H9 (cell line): ENCODE measurements around the gene TRIO. TPM values are rescaled to one million over a fixed set of nuclear protein-coding genes. Genes with fewer than 3 reads are reported as not detected.

Source experiments
- DNase-seq: peaks from one replicate; pipeline ENCODE4 v3.0.0-alpha.2; 2017
- H2AFZ ChIP-seq: one replicate; pipeline ENCODE4 v1.6.1; 2013; ENCODE audit warnings: mild to moderate bottlenecking, low read length, control low read depth, moderate library complexity
- H2AK5ac ChIP-seq: 2 replicates; pipeline ENCODE4 v1.6.1; 2013; ENCODE audit warnings: low read length, control low read depth, mixed read lengths; ENCODE audit not compliant: insufficient read length
- H2BK120ac ChIP-seq: one replicate; pipeline ENCODE4 v1.6.1; 2013; ENCODE audit warnings: low read depth, mild to moderate bottlenecking, low read length, control low read depth, inconsistent platforms; ENCODE audit not compliant: poor library complexity, severe bottlenecking
- H2BK12ac ChIP-seq: 2 replicates; pipeline ENCODE4 v1.6.1; 2013; ENCODE audit warnings: low read length, control low read depth, mixed read lengths, low read depth; ENCODE audit not compliant: insufficient read length
- H2BK15ac ChIP-seq: 2 replicates; pipeline ENCODE4 v1.6.1; 2013; ENCODE audit warnings: low read depth, low read length, control low read depth
- H2BK20ac ChIP-seq: one replicate; pipeline ENCODE4 v1.6.1; 2013; ENCODE audit warnings: low read depth, mild to moderate bottlenecking, low read length, control low read depth, inconsistent platforms; ENCODE audit not compliant: poor library complexity, severe bottlenecking
- H2BK5ac ChIP-seq: 2 replicates; pipeline ENCODE4 v1.6.1; 2013; ENCODE audit warnings: low read length, control low read depth, mixed read lengths; ENCODE audit not compliant: insufficient read length
- H3K14ac ChIP-seq: 2 replicates; pipeline ENCODE4 v1.6.1; 2013; ENCODE audit warnings: low read length, control low read depth; ENCODE audit not compliant: insufficient read depth
- H3K18ac ChIP-seq: 2 replicates; pipeline ENCODE4 v1.6.1; 2013; ENCODE audit warnings: low read depth, mild to moderate bottlenecking, mixed read lengths, low read length, control low read depth; ENCODE audit not compliant: insufficient read length
- H3K23ac ChIP-seq: 2 replicates; pipeline ENCODE4 v1.6.1; 2013; ENCODE audit warnings: low read length, control low read depth, mixed read lengths, low read depth; ENCODE audit not compliant: insufficient read length
- H3K23me2 ChIP-seq: 2 replicates; pipeline ENCODE4 v1.6.1; 2013; ENCODE audit warnings: low read depth, mild to moderate bottlenecking, mixed read lengths, low read length, control low read depth; ENCODE audit not compliant: insufficient read length, poor library complexity, severe bottlenecking
- H3K27ac ChIP-seq: 2 replicates; pipeline ENCODE4 v1.5.1; 2013; ENCODE audit warnings: low read length, control low read depth, mixed read lengths, low read depth; ENCODE audit not compliant: insufficient read length
- H3K27me3 ChIP-seq: 2 replicates; pipeline ENCODE4 v1.6.1; 2013; ENCODE audit warnings: low read length, control low read depth, inconsistent platforms; ENCODE audit not compliant: insufficient read depth
- H3K4ac ChIP-seq: 2 replicates; pipeline ENCODE4 v1.6.1; 2013; ENCODE audit warnings: low read depth, mild to moderate bottlenecking, control low read depth, inconsistent platforms, low read length, moderate library complexity
- H3K4me1 ChIP-seq: 2 replicates; pipeline ENCODE4 v1.6.1; 2013; ENCODE audit warnings: low read length, control low read depth, inconsistent platforms; ENCODE audit not compliant: insufficient read depth
- H3K4me2 ChIP-seq: 2 replicates; pipeline ENCODE4 v1.6.1; 2013; ENCODE audit warnings: low read length, control low read depth, mixed read lengths; ENCODE audit not compliant: insufficient read length, insufficient read depth
- H3K56ac ChIP-seq: 2 replicates; pipeline ENCODE4 v1.6.1; 2013; ENCODE audit warnings: low read depth, mild to moderate bottlenecking, mixed read lengths, low read length, control low read depth; ENCODE audit not compliant: insufficient read length
- H3K79me1 ChIP-seq: 2 replicates; pipeline ENCODE4 v1.6.1; 2013; ENCODE audit warnings: low read depth, mild to moderate bottlenecking, moderate library complexity, low read length, control low read depth, inconsistent platforms; ENCODE audit not compliant: insufficient read depth, poor library complexity, severe bottlenecking
- H3K79me2 ChIP-seq: 2 replicates; pipeline ENCODE4 v1.6.1; 2013; ENCODE audit warnings: low read length, control low read depth, inconsistent platforms; ENCODE audit not compliant: insufficient read depth
- H3K9ac ChIP-seq: 2 replicates; pipeline ENCODE4 v1.6.1; 2013; ENCODE audit warnings: low read length, control low read depth, mixed read lengths; ENCODE audit not compliant: insufficient read length; ENCODE audit errors: extremely low read depth
- H3K9me3 ChIP-seq: one replicate; pipeline ENCODE4 v1.6.1; 2013; ENCODE audit warnings: low read depth, low read length, inconsistent platforms; ENCODE audit not compliant: control insufficient read depth
- H3T11ph ChIP-seq: one replicate; pipeline ENCODE4 v1.6.1; 2013; ENCODE audit warnings: mild to moderate bottlenecking, low read length, control low read depth, inconsistent platforms
- H4K20me1 ChIP-seq: one replicate; pipeline ENCODE4 v1.6.1; 2013; ENCODE audit not compliant: control insufficient read depth, insufficient read length, insufficient read depth
- H4K5ac ChIP-seq: 2 replicates; pipeline ENCODE4 v1.6.1; 2013; ENCODE audit warnings: low read depth, mild to moderate bottlenecking, mixed read lengths, low read length, control low read depth; ENCODE audit not compliant: insufficient read length
- H4K8ac ChIP-seq: replicated peaks from 2 replicates; pipeline ENCODE4 v1.6.1; 2013; ENCODE audit warnings: low read length, control low read depth, mixed read lengths, low read depth; ENCODE audit not compliant: insufficient read length
- H4K91ac ChIP-seq: 2 replicates; pipeline ENCODE4 v1.6.1; 2013; ENCODE audit warnings: low read depth, mild to moderate bottlenecking, moderate library complexity, mixed read lengths, low read length, control low read depth; ENCODE audit not compliant: insufficient read length
- H3K27ac Mint-ChIP-seq, 3 experiments: 2 replicates in 2 of 3; 3 replicates in 1 of 3; pipeline ENCODE4 v1.8.0; 2020 to 2021; ENCODE audit warnings: mixed read lengths in 3 of 3, mild to moderate bottlenecking in 1 of 3, moderate library complexity in 1 of 3
- H3K27me3 Mint-ChIP-seq: 2 replicates; pipeline ENCODE4 v1.8.0; 2021; ENCODE audit warnings: low read depth, mild to moderate bottlenecking, moderate library complexity, mixed read lengths
- H3K36me3 Mint-ChIP-seq, 3 experiments: 2 replicates in 2 of 3; 3 replicates in 1 of 3; pipeline ENCODE4 v1.8.0; 2020 to 2021; ENCODE audit warnings: low read depth in 3 of 3, mixed read lengths in 3 of 3; ENCODE audit not compliant: insufficient read depth in 1 of 3
- H3K4me1 Mint-ChIP-seq, 2 experiments: 2 replicates each; pipeline ENCODE4 v1.8.0; 2020; ENCODE audit warnings: mixed read lengths in 2 of 2
- H3K4me3 Mint-ChIP-seq, 2 experiments: 2 replicates in 1 of 2; 3 replicates in 1 of 2; pipeline ENCODE4 v1.8.0; 2020 to 2021; ENCODE audit warnings: mild to moderate bottlenecking in 2 of 2, mixed read lengths in 2 of 2, moderate library complexity in 1 of 2
- H3K9me3 Mint-ChIP-seq, 2 experiments: 2 replicates in 1 of 2; 3 replicates in 1 of 2; pipeline ENCODE4 v1.8.0; 2020; ENCODE audit warnings: mild to moderate bottlenecking in 2 of 2, mixed read lengths in 2 of 2, moderate library complexity in 1 of 2
- WGBS: extraction: QIAGEN DNeasy Blood & Tissue Kit; methylation state at CpG from one replicate; pipeline ENCODE4 v1.1.7; 2013; ENCODE audit warnings: missing lambda C conversion rate, low lambda C conversion rate, mixed read lengths; ENCODE audit not compliant: insufficient read length; ENCODE audit errors: extremely low coverage; 5-methylcytosine and 5-hydroxymethylcytosine counted together
- total RNA-seq: library from RNA; stranded (reverse); gene quantifications from 2 replicates; pipeline ENCODE4 v1.2.1, GENCODE V29; 2021
- TF ChIP-seq, protein P1 (sequence below): fragments of 200-600 bp; sonication (generic); conservative IDR thresholded peaks from 3 replicates; pipeline ENCODE4 v1.8.0; 2021; ENCODE audit warnings: antibody characterized with exemption, mild to moderate bottlenecking

TRIO gene
- total RNA-seq, 1 experiment from 2014 or later: 87.8 TPM

DNA sequence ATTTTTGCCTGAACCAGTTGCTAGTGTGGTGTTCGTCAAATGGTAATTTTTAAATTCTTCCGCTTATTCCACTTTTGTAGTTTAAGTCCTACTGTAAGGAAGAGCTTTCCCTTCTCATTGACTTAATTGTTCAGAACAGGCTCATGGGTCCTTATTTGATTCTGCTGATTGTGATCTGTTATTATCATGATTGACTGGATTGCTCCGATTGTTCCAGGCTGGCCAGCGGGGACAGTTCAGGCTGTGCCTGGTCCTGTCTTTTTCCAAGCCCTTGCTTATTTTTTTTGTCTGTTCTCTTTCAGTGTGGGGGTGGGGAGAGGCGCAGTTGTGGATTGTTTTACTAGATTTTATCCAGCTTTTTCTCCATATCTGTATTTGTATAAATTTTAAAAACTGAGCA, 52.4 kb downstream of the TRIO start:
- Histone ChIP-seq H2AK5ac (no peak overlapping the region), H3K79me1 (peaks cover 4% of the 10 kb centered on the region), H3K23me2 (no peaks in the 10 kb centered on the region), H3T11ph (no peak overlapping the region), H3K79me2 (peaks cover 37% of the 10 kb centered on the region; the same call in 1 of the 2 replicates), H4K20me1 (no peaks in the 10 kb centered on the region), H2BK12ac (no peak overlapping the region), H3K4me1 (peaks cover 5% of the 10 kb centered on the region), H2BK20ac (no peak overlapping the region), H2BK15ac (no peak overlapping the region), H3K4me2 (no peak overlapping the region), H3K14ac (no peak overlapping the region), H3K18ac (no peak overlapping the region), H3K23ac (no peak overlapping the region), H3K9ac (no peak overlapping the region), H3K27ac (no peak overlapping the region), H3K27me3 (no peaks in the 10 kb centered on the region), H2BK5ac (no peak overlapping the region), H4K91ac (no peak overlapping the region), H3K9me3 (no peaks in the 10 kb centered on the region), H2BK120ac (no peak overlapping the region), H4K5ac (no peak overlapping the region), H2AFZ (no peak overlapping the region), H3K56ac (no peak overlapping the region), H3K4ac (no peak overlapping the region), H4K8ac (no peak overlapping the region)
- H3K4me3 Mint-ChIP-seq: no peak overlapping the region
- no CpG with 5 or more reads among the region's 5 CpGs for WGBS
- TF ChIP-seq, protein P1, sequence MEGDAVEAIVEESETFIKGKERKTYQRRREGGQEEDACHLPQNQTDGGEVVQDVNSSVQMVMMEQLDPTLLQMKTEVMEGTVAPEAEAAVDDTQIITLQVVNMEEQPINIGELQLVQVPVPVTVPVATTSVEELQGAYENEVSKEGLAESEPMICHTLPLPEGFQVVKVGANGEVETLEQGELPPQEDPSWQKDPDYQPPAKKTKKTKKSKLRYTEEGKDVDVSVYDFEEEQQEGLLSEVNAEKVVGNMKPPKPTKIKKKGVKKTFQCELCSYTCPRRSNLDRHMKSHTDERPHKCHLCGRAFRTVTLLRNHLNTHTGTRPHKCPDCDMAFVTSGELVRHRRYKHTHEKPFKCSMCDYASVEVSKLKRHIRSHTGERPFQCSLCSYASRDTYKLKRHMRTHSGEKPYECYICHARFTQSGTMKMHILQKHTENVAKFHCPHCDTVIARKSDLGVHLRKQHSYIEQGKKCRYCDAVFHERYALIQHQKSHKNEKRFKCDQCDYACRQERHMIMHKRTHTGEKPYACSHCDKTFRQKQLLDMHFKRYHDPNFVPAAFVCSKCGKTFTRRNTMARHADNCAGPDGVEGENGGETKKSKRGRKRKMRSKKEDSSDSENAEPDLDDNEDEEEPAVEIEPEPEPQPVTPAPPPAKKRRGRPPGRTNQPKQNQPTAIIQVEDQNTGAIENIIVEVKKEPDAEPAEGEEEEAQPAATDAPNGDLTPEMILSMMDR: no peak
- DNase-seq: no peak
- peaks cover 24 to 29% of the 10 kb centered on the region in 2 experiments for H3K4me1 Mint-ChIP-seq
- H3K27me3 Mint-ChIP-seq: no peaks in the 10 kb centered on the region
- H3K27ac Mint-ChIP-seq: no peak overlapping the region; a peak in 1 of 7 replicates
- H3K9me3 Mint-ChIP-seq: no peaks in the 10 kb centered on the region
- H3K36me3 Mint-ChIP-seq: no peaks in the 10 kb centered on the region; a peak in 1 of 7 replicates
